ENCODE results near the gene WIPF1.

WIPF1 gene

GRCh38 chr2:174529916-174530315, 67.7 kb downstream of the WIPF1 start:
- TF ChIP-seq CTCF (IDR thresholded peaks at IDR 0.05; ENCODE audit: low read depth, low read length) = no peak
- H3K27ac ChIP-seq = no peak overlapping the region
- no peak for DNase-seq
- no peak overlapping the region for H3K4me3 ChIP-seq (ENCODE audit: low read depth, low read length)
- H3K9me3 ChIP-seq (ENCODE audit: severe bottlenecking) = no peaks in the 10 kb centered on the region
- H3K36me3 ChIP-seq = no peaks in the 10 kb centered on the region
- H3K27me3 ChIP-seq (ENCODE audit: insufficient read depth, low read depth, severe bottlenecking) = no peaks in the 10 kb centered on the region

- no peaks in the 10 kb centered on the region for H3K9me3 ChIP-seq (ENCODE audit: severe bottlenecking)
- no peak for TF ChIP-seq CTCF (IDR thresholded peaks at IDR 0.05; ENCODE audit: low read depth, low read length)
- no peaks in the 10 kb centered on the region for H3K36me3 ChIP-seq
- DNase-seq = no peak
- H3K27ac ChIP-seq = no peak overlapping the region
- H3K27me3 ChIP-seq (ENCODE audit: insufficient read depth, low read depth, severe bottlenecking) = no peaks in the 10 kb centered on the region
- H3K4me3 ChIP-seq (ENCODE audit: low read depth, low read length) = no peak overlapping the region
These were observed 69.6 kb downstream of the WIPF1 start for GRCh38 chr2:174527959-174528358.

- H3K27ac ChIP-seq = no peak overlapping the region
- no peaks in the 10 kb centered on the region for H3K27me3 ChIP-seq (ENCODE audit: insufficient read depth, low read depth, severe bottlenecking)
- no peak for TF ChIP-seq CTCF (IDR thresholded peaks at IDR 0.05; ENCODE audit: low read depth, low read length)
- H3K9me3 ChIP-seq (ENCODE audit: severe bottlenecking) = no peaks in the 10 kb centered on the region
- H3K4me3 ChIP-seq (ENCODE audit: low read depth, low read length) = no peak overlapping the region
- H3K36me3 ChIP-seq = no peaks in the 10 kb centered on the region
- no peak for DNase-seq
These were observed 70.4 kb downstream of the WIPF1 start for GRCh38 chr2:174527101-174527721.

- H3K27me3 ChIP-seq (ENCODE audit: insufficient read depth, low read depth, severe bottlenecking) = no peaks in the 10 kb centered on the region
- H3K9me3 ChIP-seq (ENCODE audit: severe bottlenecking) = no peaks in the 10 kb centered on the region
- no peaks in the 10 kb centered on the region for H3K36me3 ChIP-seq
- no peak overlapping the region for H3K27ac ChIP-seq
- H3K4me3 ChIP-seq (ENCODE audit: low read depth, low read length) = no peak overlapping the region
- no peak for DNase-seq
- TF ChIP-seq CTCF (IDR thresholded peaks at IDR 0.05; ENCODE audit: low read depth, low read length) = no peak
These were observed 73.1 kb downstream of the WIPF1 start for GRCh38 chr2:174524527-174524926.

- DNase-seq = no peak
- no peaks in the 10 kb centered on the region for H3K27me3 ChIP-seq (ENCODE audit: insufficient read depth, low read depth, severe bottlenecking)
- no peak for TF ChIP-seq CTCF (IDR thresholded peaks at IDR 0.05; ENCODE audit: low read depth, low read length)
- no peak overlapping the region for H3K4me3 ChIP-seq (ENCODE audit: low read depth, low read length)
- no peak overlapping the region for H3K27ac ChIP-seq
- H3K36me3 ChIP-seq = no peaks in the 10 kb centered on the region
- H3K9me3 ChIP-seq (ENCODE audit: severe bottlenecking) = no peaks in the 10 kb centered on the region
These were observed 75.1 kb downstream of the WIPF1 start for GRCh38 chr2:174522553-174522952.

- H3K27me3 ChIP-seq (ENCODE audit: insufficient read depth, low read depth, severe bottlenecking) = no peaks in the 10 kb centered on the region
- DNase-seq = no peak
- TF ChIP-seq CTCF (IDR thresholded peaks at IDR 0.05; ENCODE audit: low read depth, low read length) = no peak
- no peak overlapping the region for H3K27ac ChIP-seq
- no peak overlapping the region for H3K4me3 ChIP-seq (ENCODE audit: low read depth, low read length)
- H3K36me3 ChIP-seq = no peaks in the 10 kb centered on the region
- no peaks in the 10 kb centered on the region for H3K9me3 ChIP-seq (ENCODE audit: severe bottlenecking)
These were observed 79.2 kb downstream of the WIPF1 start for GRCh38 chr2:174518395-174518794.
